IPS-20b (cell line): Measurements from ENCODE around the gene ABCA8.

Experiments used
- H3K27ac ChIP-seq: one replicate; pipeline ENCODE4 v1.5.1; 2013; ENCODE audit warnings: low read length
- H3K27me3 ChIP-seq: 2 replicates; pipeline ENCODE4 v1.6.1; 2013; ENCODE audit warnings: mild to moderate bottlenecking, low read length, inconsistent platforms; ENCODE audit not compliant: insufficient read depth
- H3K36me3 ChIP-seq: 2 replicates; pipeline ENCODE4 v1.6.1; 2013; ENCODE audit warnings: low read depth, mild to moderate bottlenecking, inconsistent platforms, low read length, moderate library complexity; ENCODE audit not compliant: insufficient read depth
- H3K4me1 ChIP-seq: 2 replicates; pipeline ENCODE4 v1.6.1; 2013; ENCODE audit warnings: mild to moderate bottlenecking, control low read depth, inconsistent platforms, low read length, moderate library complexity; ENCODE audit not compliant: insufficient read depth
- H3K4me3 ChIP-seq: 2 replicates; pipeline ENCODE4 v1.5.1; 2013; ENCODE audit warnings: mild to moderate bottlenecking, low read length, inconsistent platforms
- H3K9ac ChIP-seq: 2 replicates; pipeline ENCODE4 v1.6.1; 2013; ENCODE audit warnings: low read depth, mild to moderate bottlenecking, inconsistent platforms, low read length, moderate library complexity
- H3K9me3 ChIP-seq: 2 replicates; pipeline ENCODE4 v1.6.1; 2013; ENCODE audit warnings: mild to moderate bottlenecking, low read depth, low read length, inconsistent platforms; ENCODE audit not compliant: insufficient read depth

ABCA8 gene

DNA sequence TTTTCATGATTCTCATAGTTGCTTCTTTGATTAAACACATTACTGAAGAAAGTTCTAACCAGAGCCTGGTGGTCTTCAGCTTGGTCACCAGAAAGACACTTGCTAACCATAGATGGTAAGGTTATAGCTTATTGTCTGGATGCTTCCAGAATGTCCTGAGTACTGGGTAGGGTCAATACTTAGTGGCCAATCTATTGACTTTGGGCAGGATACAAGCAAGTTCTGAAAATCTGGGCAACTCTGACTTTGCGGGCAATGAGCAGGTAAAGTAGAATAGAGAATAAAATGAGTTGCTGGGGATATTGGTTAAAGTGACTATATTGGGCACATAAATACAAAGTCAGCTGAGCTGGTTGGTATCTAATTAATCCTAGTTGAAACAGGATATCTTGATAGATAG, 63.0 kb downstream of the ABCA8 start:
- Histone ChIP-seq H3K9ac (no peak overlapping the region), H3K27ac (no peak overlapping the region), H3K36me3 (no peaks in the 10 kb centered on the region), H3K27me3 (no peaks in the 10 kb centered on the region), H3K9me3 (no peaks in the 10 kb centered on the region), H3K4me1 (no peaks in the 10 kb centered on the region), H3K4me3 (no peak overlapping the region)

DNA sequence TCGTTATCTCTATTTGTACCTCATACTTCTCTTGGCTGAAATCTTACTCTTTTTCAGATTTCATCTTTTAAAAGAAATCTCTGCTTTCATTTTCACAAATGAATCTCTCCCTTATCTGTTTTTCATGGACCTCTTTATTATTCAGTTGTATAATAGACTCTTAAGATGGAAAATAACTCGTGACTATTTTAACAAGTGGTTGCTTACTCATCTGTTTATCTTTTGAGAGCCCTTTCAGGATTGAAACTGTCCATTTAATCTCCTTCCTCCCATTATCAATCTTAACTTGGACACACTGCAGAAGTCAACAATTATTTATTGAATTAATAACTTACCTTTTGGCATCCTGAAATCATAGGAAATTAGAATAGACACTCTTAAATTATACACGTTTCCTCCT, 68.8 kb downstream of the ABCA8 start:
- H3K36me3 ChIP-seq = no peaks in the 10 kb centered on the region
- no peak overlapping the region for H3K4me3 ChIP-seq
- no peak overlapping the region for H3K9ac ChIP-seq
- H3K27ac ChIP-seq = no peak overlapping the region
- no peaks in the 10 kb centered on the region for H3K4me1 ChIP-seq
- no peaks in the 10 kb centered on the region for H3K27me3 ChIP-seq
- no peaks in the 10 kb centered on the region for H3K9me3 ChIP-seq

DNA sequence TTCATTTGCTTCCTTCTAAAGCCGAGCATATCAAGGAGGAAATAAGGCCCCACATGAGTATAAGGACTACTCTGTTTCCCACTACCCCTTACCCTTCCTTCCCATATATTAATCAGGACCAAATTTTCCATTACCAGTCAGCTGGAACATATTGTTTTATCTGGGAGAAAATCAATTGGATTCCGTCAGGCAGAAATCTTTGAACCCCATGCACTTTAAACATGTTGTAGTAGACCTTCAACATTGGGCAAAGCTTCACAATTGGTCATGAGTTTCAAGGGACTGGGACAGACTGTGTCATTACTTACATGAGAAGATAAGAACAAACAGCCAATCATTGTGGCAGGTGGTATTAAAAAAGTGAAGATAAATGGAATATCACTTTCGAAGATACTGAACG, 70.3 kb downstream of the ABCA8 start:
- H3K4me1 ChIP-seq = no peaks in the 10 kb centered on the region
- peaks cover 7% of the 10 kb centered on the region; the same call in 1 of the 2 replicates for H3K9me3 ChIP-seq
- no peaks in the 10 kb centered on the region for H3K27me3 ChIP-seq

DNA sequence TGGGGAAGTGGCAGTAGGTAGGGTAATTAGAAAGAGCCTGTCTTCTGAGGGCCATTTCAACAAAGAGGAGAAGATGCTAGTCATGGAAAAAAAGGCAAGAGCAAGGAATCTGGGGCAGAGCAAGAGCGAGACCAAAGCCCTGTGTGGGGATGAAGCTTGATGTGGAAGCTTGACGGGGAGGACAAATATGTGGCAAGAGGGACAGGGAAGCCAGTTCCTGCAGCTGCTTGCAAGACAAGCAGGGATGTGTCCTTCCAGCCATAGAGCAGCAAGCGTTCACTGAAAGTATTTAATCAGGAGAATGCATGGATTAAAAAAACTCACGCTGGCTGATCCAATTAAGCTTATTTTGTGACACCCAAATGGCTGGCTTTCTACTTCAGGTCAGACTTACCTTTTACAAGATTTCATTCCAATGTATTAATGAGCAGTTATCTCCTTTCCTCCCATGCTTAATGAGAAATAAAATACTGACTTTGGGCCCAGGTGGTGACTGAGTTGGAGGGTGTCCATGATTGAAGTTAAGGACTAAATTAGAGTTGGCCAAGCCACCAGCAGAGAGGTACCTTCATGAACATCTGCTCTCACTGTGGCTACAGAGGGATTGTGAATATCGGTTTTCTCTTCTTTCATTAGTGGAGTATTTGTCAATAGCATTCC, 76.8 kb downstream of the ABCA8 start:
- Histone ChIP-seq H3K27me3 (no peaks in the 10 kb centered on the region), H3K4me1 (no peaks in the 10 kb centered on the region), H3K27ac (no peak overlapping the region), H3K9me3 (peaks cover 13% of the 10 kb centered on the region; the same call in 1 of the 2 replicates), H3K36me3 (no peaks in the 10 kb centered on the region), H3K9ac (no peak overlapping the region), H3K4me3 (no peak overlapping the region)

More for the DNA sequence above, 70.3 kb downstream of the ABCA8 start:
- H3K4me3 ChIP-seq = no peak overlapping the region
- no peak overlapping the region for H3K27ac ChIP-seq
- no peak overlapping the region for H3K9ac ChIP-seq
- H3K36me3 ChIP-seq = no peaks in the 10 kb centered on the region

DNA sequence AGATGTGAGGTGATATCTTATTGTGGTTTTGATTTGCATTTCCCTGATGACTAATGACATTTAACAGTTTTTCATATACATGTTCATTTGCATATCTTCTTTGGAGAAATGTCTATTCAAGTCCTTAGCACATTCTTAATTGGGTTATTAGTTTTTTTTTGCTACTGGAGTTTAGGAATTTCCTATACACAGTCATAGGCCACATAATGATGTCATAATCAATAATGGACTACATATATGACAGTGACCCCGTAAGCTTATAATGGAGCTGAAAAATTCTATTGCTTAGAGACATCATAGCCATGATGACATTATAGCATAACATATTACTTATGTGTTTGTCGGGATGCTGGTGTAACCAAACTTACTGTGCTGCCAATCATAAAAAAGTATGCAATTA, 83.7 kb downstream of the ABCA8 start:
- Histone ChIP-seq H3K27ac (no peak overlapping the region), H3K4me3 (no peak overlapping the region), H3K9ac (no peak overlapping the region), H3K36me3 (no peaks in the 10 kb centered on the region), H3K9me3 (no peaks in the 10 kb centered on the region), H3K4me1 (no peaks in the 10 kb centered on the region), H3K27me3 (no peaks in the 10 kb centered on the region)

DNA sequence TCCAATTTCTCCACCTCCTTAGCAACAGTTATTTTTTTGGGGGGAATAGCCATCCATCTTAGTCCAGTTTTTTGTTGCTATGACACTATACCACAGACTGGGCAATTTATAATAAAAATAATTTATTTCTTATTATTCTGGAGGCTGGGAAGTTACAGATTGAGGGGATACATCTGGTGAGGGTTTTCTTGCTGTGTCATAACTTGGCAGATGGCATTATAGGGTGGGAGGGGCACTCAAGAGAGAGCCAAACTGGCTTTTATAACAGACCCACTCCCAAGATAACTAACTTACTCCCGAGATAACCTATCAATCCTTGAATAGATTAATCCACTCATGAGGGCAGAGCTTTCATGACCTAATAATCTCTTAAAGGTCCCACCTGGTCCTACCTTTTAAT, 84.2 kb downstream of the ABCA8 start:
- Histone ChIP-seq H3K27ac (no peak overlapping the region), H3K4me1 (no peaks in the 10 kb centered on the region), H3K9me3 (no peaks in the 10 kb centered on the region), H3K36me3 (no peaks in the 10 kb centered on the region), H3K9ac (no peak overlapping the region), H3K27me3 (no peaks in the 10 kb centered on the region), H3K4me3 (no peak overlapping the region)

DNA sequence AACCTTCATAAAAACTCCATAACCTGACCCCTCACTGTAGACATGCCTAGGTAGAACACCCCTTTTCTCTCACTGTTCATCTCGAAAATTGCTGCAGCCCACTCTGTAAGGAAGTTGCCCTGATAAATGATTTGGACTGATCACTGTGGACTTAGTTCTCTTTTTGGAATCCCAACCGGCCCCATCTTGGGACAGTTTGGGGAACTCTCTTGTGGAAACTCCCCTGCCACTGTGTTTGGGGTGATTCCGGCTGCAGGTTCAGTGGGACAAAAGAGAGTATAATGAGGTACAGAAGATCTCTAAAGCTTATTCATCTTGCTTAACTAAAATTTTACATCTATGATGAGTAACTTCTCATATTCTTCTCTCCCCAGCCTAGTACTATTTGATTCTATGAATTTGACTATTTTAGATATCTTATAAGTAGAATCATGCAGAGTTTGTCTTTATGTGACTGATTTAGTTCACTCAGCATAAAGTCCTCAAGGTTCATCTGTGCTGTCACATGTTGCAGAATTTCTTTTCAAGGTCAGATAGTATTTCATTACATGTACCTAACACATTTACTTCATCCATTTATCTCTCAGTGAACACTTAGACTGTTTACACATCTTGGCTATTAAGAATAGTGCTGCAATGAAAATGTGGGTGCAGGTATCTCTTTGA, 84.9 kb downstream of the ABCA8 start:
- Histone ChIP-seq H3K9me3 (no peaks in the 10 kb centered on the region), H3K4me3 (no peak overlapping the region), H3K27ac (no peak overlapping the region), H3K4me1 (no peaks in the 10 kb centered on the region), H3K36me3 (no peaks in the 10 kb centered on the region), H3K27me3 (no peaks in the 10 kb centered on the region), H3K9ac (no peak overlapping the region)

DNA sequence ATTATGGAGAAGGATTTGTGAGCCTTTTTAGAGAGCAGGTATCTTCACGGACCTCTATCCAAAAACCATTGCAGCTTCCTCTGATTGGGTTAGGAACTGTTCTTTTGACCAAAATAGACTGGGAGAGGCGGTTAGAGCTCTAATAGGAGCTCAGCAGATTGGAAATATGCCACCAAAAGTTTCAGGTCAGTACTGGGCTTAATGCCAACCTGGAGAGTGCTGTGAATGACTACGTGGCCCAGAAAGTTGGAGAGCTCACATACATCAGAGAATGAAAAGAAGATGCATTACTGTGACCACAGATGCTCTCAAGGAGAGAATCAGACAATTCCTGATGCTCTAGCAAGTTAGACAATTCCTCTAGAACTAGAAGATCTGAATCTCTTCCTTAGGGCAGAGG, 86.5 kb downstream of the ABCA8 start:
- Histone ChIP-seq H3K4me1 (no peaks in the 10 kb centered on the region), H3K36me3 (no peaks in the 10 kb centered on the region), H3K9ac (no peak overlapping the region), H3K27ac (no peak overlapping the region), H3K9me3 (no peaks in the 10 kb centered on the region), H3K4me3 (no peak overlapping the region), H3K27me3 (no peaks in the 10 kb centered on the region)

DNA sequence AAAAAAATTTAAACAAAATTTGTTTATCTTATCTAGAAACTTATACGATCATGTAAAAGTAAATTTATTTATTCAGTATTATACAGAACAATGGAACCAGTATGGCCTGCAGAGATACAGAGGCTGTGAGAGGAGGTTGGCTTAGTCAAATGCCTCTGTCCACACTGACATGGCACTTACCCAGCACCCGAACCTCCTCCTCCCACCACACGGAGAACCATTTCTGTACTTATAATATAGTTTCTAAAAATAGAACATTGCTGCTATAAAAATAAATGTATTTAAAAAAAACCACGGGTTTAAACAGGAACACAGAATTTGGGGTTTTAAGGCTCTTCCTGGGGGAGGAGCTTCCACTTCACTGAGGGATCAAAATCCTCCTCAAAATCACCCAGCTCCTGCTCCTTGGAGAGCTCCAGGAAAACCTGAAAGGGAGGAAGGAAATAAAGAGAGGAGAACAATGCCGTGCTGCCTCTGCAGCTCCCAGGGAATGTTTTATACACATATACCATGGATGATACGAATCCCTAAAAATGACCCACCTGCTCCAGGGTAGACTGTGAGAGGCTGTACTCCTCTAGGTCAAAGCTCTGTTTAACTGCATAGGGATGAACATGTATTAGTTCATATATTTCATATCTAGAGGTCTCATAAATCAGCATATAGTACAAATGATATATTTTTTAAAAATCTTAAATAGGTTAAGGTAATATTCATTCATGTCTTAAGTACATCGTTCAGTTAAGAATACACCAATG, 87.3 kb downstream of the ABCA8 start:
- no peaks in the 10 kb centered on the region for H3K36me3 ChIP-seq
- no peak overlapping the region for H3K27ac ChIP-seq
- H3K9ac ChIP-seq = no peak overlapping the region
- no peak overlapping the region for H3K4me3 ChIP-seq
- H3K4me1 ChIP-seq = no peaks in the 10 kb centered on the region
- no peaks in the 10 kb centered on the region for H3K27me3 ChIP-seq
- H3K9me3 ChIP-seq = no peaks in the 10 kb centered on the region

DNA sequence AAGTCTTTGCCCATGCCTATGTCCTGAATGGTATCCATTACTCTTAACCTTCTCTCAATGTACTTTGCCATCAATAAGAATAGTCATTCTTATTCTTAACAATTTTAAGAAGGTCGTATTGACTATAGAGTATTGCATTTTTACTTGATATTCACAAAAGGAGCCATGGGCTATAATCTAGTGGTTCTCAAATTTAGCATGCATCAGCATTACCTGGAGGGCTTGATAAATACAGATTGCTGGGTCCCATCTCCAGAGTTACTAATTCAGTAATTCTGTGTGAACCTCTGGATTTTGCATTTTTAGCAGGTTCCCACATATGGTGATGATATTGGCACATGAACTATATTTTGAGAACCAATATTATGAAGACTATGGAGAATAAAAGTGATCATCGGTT, 89.6 kb downstream of the ABCA8 start:
- Histone ChIP-seq H3K9me3 (no peaks in the 10 kb centered on the region), H3K27ac (no peak overlapping the region), H3K36me3 (no peaks in the 10 kb centered on the region), H3K27me3 (no peaks in the 10 kb centered on the region), H3K4me1 (no peaks in the 10 kb centered on the region), H3K9ac (no peak overlapping the region), H3K4me3 (no peak overlapping the region)

DNA sequence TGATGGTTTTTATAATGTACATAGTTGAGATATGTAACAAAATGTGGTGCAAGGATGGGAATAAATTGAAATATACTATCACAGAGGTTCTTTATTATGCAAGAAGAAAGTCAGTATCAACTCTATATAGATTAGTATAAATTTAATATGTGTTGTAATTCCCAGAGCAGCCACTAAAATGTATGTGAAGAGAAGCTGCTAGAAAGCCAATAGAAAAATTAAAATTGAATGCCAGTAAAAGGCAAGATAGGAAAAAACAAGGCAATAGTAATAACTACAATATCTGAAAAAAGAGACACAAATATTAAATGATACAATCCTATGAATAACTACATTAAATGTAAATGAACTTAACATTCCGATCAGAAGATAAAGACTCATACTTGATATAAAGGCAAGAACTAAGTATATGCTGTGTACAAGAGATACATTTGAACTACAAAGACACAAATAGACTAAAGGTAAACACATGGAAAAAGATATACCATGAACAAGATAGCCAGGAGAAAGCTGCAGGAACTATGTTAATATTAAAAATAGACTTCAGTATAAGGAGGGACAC, 92.0 kb downstream of the ABCA8 start:
- Histone ChIP-seq H3K27me3 (no peaks in the 10 kb centered on the region), H3K9me3 (peaks cover 3% of the 10 kb centered on the region; the same call in 1 of the 2 replicates), H3K9ac (no peak overlapping the region), H3K4me3 (no peak overlapping the region), H3K27ac (no peak overlapping the region), H3K36me3 (no peaks in the 10 kb centered on the region), H3K4me1 (no peaks in the 10 kb centered on the region)
